MV-4-11 (cell line): ENCODE data around the gene CEP70.

Source experiments
- DNase-seq: peaks from one replicate; lab custom pipeline; 2025; lab: John Stamatoyannopoulos, UW

The CEP70 gene

DNA sequence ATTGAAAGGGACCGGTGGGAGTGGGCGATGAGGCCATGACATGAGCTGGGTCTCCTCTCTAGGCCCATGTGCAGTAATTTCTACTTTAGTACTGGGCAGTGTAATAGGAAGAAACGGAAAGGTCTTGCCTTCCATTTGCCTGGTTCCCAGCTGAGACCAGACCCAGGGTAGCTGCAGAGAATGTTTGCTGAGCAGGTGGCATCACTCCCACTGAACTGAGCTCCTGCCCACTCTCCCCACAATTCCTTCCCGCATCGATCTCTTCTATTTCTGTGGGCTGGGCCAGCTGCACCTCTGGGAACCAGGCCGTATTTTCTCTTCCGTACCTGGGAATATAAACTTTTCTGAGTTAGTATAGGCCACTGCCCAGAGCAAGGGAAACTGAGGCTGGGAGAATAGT is 143.9 kb downstream of the CEP70 start:
- DNase-seq, result no peak

GRCh38 chr3:138449490-138449889 is 144.6 kb downstream of the CEP70 start:
- no peak for DNase-seq

DNA sequence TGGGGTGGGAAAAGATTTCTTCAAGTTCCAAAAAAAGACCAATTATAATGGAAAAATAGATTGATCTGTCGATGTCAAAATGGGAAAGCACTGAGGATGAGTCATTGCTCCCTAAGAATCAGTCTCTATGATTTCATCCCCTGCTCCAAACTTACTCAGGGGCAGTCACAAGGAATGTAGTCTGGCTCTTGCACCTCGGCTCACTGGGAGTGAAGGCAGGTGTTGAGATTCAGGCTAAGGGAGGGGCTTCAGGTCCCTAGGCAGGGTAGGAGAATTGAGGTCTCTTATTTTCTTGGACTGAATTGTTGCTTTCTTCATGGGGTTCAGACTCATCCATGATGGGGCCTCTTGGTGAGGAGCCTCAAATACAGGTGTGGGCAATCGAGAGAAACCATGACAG is 145.4 kb downstream of the CEP70 start:
- no peak for DNase-seq

DNA sequence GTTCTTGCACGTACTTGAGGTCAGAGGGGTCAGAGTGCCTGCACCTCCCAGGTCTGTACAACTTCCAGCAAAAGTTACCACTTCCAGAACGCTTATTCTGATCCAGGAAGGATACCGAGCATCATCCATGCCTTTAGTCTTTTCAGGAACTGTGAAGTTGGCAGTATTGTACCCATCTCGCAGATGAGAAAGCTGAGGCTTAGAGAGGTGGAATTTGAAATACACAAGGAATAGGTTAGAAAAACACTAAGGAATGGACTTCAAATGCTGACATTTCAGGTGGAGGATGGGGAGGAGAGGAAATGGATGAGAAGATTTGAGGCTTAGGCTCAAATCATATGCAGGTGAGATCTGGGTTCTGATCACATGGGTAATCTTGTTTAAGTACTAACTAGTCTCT is 148.4 kb downstream of the CEP70 start:
- DNase-seq, result no peak

GRCh38 chr3:138445236-138445635 is 148.8 kb downstream of the CEP70 start:
- peak; percentile 89 for DNase-seq
